Retinal pigment epithelial cell (primary cell): ENCODE results near the gene SLC7A7.

Source experiments
- DNase-seq: peaks from one replicate; pipeline ENCODE4 v3.0.0-alpha.2; 2010; ENCODE audit warnings: low read depth
- H3K4me3 ChIP-seq: 2 replicates; pipeline ENCODE4 v1.5.1; 2011; ENCODE audit warnings: mild to moderate bottlenecking, low read length, control low read depth, moderate library complexity
- TF ChIP-seq, protein P1 (sequence below): conservative IDR thresholded peaks from 2 replicates; pipeline ENCODE4 v1.5.1; 2011; ENCODE audit warnings: low read depth, low read length, control low read depth, inconsistent platforms

SLC7A7 gene

GRCh38 chr14:22841769-22842168 is 26.5 kb upstream of the SLC7A7 start:
- DNase-seq, result no peak
- H3K4me3 ChIP-seq, result no peak overlapping the region
- TF ChIP-seq, protein P1, sequence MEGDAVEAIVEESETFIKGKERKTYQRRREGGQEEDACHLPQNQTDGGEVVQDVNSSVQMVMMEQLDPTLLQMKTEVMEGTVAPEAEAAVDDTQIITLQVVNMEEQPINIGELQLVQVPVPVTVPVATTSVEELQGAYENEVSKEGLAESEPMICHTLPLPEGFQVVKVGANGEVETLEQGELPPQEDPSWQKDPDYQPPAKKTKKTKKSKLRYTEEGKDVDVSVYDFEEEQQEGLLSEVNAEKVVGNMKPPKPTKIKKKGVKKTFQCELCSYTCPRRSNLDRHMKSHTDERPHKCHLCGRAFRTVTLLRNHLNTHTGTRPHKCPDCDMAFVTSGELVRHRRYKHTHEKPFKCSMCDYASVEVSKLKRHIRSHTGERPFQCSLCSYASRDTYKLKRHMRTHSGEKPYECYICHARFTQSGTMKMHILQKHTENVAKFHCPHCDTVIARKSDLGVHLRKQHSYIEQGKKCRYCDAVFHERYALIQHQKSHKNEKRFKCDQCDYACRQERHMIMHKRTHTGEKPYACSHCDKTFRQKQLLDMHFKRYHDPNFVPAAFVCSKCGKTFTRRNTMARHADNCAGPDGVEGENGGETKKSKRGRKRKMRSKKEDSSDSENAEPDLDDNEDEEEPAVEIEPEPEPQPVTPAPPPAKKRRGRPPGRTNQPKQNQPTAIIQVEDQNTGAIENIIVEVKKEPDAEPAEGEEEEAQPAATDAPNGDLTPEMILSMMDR, result no peak

GRCh38 chr14:22841311-22841710 is 26.1 kb upstream of the SLC7A7 start:
- H3K4me3 ChIP-seq, result no peak overlapping the region
- DNase-seq, result no peak
- TF ChIP-seq, protein P1, result no peak

DNA sequence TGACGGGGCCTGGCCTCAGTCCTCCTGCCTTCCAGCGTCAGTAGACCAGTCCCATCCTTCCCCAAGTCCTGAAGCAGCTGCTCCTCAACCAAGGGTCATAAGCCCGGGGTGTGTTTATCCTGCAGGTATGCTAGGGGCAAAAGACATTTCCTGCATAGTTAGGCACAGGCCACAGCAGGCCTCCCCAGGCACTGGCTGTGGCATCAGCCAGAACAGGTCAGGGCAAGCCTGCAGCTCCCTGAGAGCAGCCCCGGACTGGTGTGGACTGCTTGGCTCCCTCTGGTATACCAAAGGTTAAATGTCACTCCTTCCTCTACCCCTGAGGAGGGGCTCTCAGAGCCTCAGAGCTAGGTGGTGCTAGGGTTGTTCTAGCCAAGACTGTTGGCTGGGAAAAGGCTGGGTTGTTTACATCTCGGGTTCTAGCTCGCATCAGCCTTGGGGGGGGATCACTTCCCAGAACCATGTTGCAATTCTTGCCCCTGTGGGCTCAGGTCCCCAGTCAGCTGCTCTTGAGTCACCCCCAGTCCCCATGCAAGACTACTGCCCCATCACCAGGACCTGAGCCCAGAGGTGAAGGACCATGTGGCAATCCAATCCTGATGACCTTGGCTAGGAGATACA is 24.0 kb upstream of the SLC7A7 start:
- TF ChIP-seq, protein P1, result no peak
- DNase-seq, result no peak
- H3K4me3 ChIP-seq, result peak overlapping the region; percentile 96

DNA sequence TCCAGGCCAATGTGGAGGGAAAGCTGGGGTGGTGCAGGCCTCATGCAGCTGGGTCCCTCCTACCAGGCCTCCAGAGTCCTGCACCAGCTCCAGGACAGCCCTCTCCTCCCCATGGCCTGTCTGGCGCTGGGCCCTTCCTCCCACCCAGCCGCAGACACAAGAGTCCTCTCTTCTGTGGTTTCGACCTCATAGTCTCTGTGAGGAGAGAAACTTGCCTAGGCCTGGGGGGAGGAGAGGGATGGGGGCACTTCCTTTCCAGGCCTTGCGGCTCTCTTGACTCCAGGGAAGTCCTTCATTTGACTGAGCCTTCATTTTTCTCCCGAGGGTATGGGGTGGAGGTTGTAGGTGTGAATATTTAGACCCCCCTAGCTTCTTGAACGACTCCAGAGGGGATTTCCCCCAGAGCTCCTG is 23.4 kb upstream of the SLC7A7 start:
- H3K4me3 ChIP-seq, result peak overlapping the region; percentile 96
- no peak for DNase-seq
- TF ChIP-seq, protein P1, result no peak

- TF ChIP-seq, protein P1, result no peak
- DNase-seq, result no peak
- peak overlapping the region; percentile 96 for H3K4me3 ChIP-seq
These were observed 22.7 kb upstream of the SLC7A7 start for GRCh38 chr14:22837750-22838538.

DNA sequence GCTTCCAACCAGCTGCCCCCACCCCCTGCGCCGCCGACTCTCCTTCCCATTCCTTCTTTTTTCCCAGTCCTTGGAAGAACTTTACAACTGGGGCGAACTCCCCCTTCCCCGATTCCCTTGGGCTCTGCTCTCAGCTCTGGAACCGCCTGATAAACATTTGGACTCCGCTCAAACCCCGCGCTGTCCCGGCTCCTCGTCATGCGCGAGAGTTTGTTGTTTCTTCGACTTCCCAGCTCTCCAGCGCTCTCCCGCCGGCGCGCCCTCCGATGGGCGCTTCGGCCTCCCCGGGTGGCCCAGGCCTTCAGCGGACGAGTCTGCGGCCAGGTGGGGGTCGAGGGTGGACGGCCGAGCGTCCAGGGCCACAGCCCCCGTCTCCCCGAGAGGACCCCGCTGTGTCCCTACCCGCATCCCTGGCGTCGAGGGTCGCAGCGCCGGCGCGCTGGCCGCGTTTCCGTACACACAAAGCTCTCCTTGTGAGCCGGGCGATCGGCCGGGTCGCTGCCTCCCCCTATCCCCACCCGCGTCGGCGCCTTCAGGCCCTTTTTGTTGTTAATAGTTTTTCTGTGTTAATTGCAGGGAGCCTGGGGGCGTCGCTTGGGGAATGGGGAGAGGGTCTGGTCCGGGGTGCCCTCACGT is 22.0 kb upstream of the SLC7A7 start:
- TF ChIP-seq, protein P1, result no peak
- peak overlapping the region; percentile 96 for H3K4me3 ChIP-seq
- no peak for DNase-seq
